PC-3 (cell line): ENCODE data around the gene NRG3. TPM values are rescaled to one million over a fixed set of nuclear protein-coding genes. Genes with fewer than 3 reads are reported as not detected.

Source experiments
- ATAC-seq: fragments of 200-7000 bp; cut with Tn5 transposase; 2 replicates; pipeline ENCODE4 v1.9.1; 2020; ENCODE audit warnings: mild to moderate bottlenecking, moderate library complexity
- BruUV-seq: library from RNA; stranded (reverse); fragments of 400-500 nt; replicated peaks from 2 replicates; lab custom pipeline; 2021; lab: Mats Ljungman, UMichigan
- CTCF ChIA-PET: fragments of 300-600 bp; sonication (Branson Sonifier 250); formaldehyde crosslinking; loops from one replicate; lab custom pipeline; 2022; ENCODE audit warnings: antibody characterized with exemption; lab: Charles Lee
- POLR2A ChIA-PET: fragments of 300-600 bp; sonication (Branson Sonifier 250); formaldehyde crosslinking; loops from one replicate; lab custom pipeline; 2022; ENCODE audit warnings: antibody characterized with exemption; ENCODE audit not compliant: unreplicated experiment; lab: Charles Lee
- DNase-seq: peaks from one replicate; pipeline ENCODE4 v3.0.0-alpha.2; 2015
- H2AFZ ChIP-seq: fragments of 300-600 bp; sonication (generic); 2 replicates; pipeline ENCODE4 v1.6.0; 2016; ENCODE audit warnings: antibody characterized with exemption, low read length
- H3F3A ChIP-seq: fragments of 300-600 bp; sonication (generic); one replicate; pipeline ENCODE4 v1.6.0; 2017; ENCODE audit warnings: antibody characterized with exemption, low read length, control low read depth, mild to moderate bottlenecking; ENCODE audit not compliant: unreplicated experiment
- H3K27ac ChIP-seq: fragments of 300-600 bp; sonication (generic); 2 replicates; pipeline ENCODE4 v1.5.1; 2016; ENCODE audit warnings: mild to moderate bottlenecking, low read length
- H3K27me3 ChIP-seq: fragments of 300-600 bp; sonication (generic); 2 replicates; pipeline ENCODE4 v1.6.1; 2016; ENCODE audit warnings: low read length, mixed read lengths
- H3K36me3 ChIP-seq: fragments of 300-600 bp; sonication (generic); 2 replicates; pipeline ENCODE4 v1.6.1; 2016; ENCODE audit warnings: low read depth, mixed run types, low read length, mixed read lengths
- H3K4me1 ChIP-seq: fragments of 300-600 bp; sonication (generic); 2 replicates; pipeline ENCODE4 v1.5.1; 2016; ENCODE audit warnings: low read length; ENCODE audit not compliant: insufficient read depth
- H3K4me2 ChIP-seq: fragments of 300-600 bp; sonication (generic); 2 replicates; pipeline ENCODE4 v1.6.0; 2016; ENCODE audit warnings: low read length
- H3K4me3 ChIP-seq: fragments of 300-600 bp; sonication (generic); 2 replicates; pipeline ENCODE4 v1.5.1; 2016; ENCODE audit warnings: mild to moderate bottlenecking, low read length, mixed read lengths
- H3K79me2 ChIP-seq: fragments of 300-600 bp; sonication (generic); 2 replicates; pipeline ENCODE4 v1.6.1; 2017; ENCODE audit warnings: low read length, mixed read lengths
- H3K9ac ChIP-seq: fragments of 300-600 bp; sonication (generic); 2 replicates; pipeline ENCODE4 v1.6.0; 2016; ENCODE audit warnings: mild to moderate bottlenecking, low read length
- H3K9me2 ChIP-seq: fragments of 300-600 bp; sonication (generic); replicated peaks from 2 replicates; pipeline ENCODE4 v1.6.1; 2016; ENCODE audit warnings: mixed run types, low read length, mixed read lengths
- H3K9me3 ChIP-seq: fragments of 300-600 bp; sonication (generic); 2 replicates; pipeline ENCODE4 v1.6.1; 2016; ENCODE audit warnings: low read length, mixed read lengths
- H4K20me1 ChIP-seq: fragments of 300-600 bp; sonication (generic); 2 replicates; pipeline ENCODE4 v1.6.1; 2016; ENCODE audit warnings: low read length, mixed read lengths
- CTCF ChIP-seq: fragments of 300-600 bp; sonication (generic); conservative IDR thresholded peaks from 2 replicates; pipeline ENCODE4 v1.5.1; 2017; ENCODE audit warnings: antibody characterized with exemption, low read depth, mild to moderate bottlenecking, low read length
- EZH2 ChIP-seq: fragments of 300-600 bp; sonication (generic); IDR thresholded peaks from one replicate; pipeline ENCODE4 v1.6.1; 2017; ENCODE audit warnings: antibody characterized with exemption, mild to moderate bottlenecking, low read length; ENCODE audit not compliant: unreplicated experiment
- EZH2phosphoT487 ChIP-seq: fragments of 300-600 bp; sonication (generic); IDR thresholded peaks from 2 replicates; pipeline ENCODE4 v1.6.1; 2018; ENCODE audit warnings: mild to moderate bottlenecking, antibody characterized with exemption, low read length, borderline replicate concordance
- intact Hi-C: fragments of 100-400 bp; cut with micrococcal nuclease; formaldehyde crosslinking; loops from 2 replicates; pipeline ENCODE4 v1.9.0; 2023
- total RNA-seq: library from RNA; depleted of rRNA; stranded (reverse); fragments of >200 nt; gene quantifications from 2 replicates; pipeline ENCODE4 v1.2.3, GENCODE V29; 2014

The NRG3 gene
- total RNA-seq, 1 experiment from 2014 or later, result not detected

GRCh38 chr10:81863771-81864170 is 11.2 kb upstream of the NRG3 start:
- intact Hi-C loops, result no loop called here
- Histone ChIP-seq H3K4me3 (no peak overlapping the region), H3K9me2 (no peaks in the 10 kb centered on the region), H3K27ac (no peak overlapping the region), H3K79me2 (no peaks in the 10 kb centered on the region), H3K27me3 (no peaks in the 10 kb centered on the region), H3K36me3 (no peaks in the 10 kb centered on the region), H3K9ac (no peak overlapping the region), H3F3A (no peaks in the 10 kb centered on the region), H3K4me1 (no peaks in the 10 kb centered on the region), H3K9me3 (no peaks in the 10 kb centered on the region), H3K4me2 (no peak overlapping the region), H4K20me1 (no peaks in the 10 kb centered on the region), H2AFZ (no peak overlapping the region)
- ATAC-seq (no peak), DNase-seq (no peak)
- no TSS peak for BruUV-seq
- CTCF ChIA-PET, result no interaction called here
- TF ChIP-seq CTCF, result no peak
- TF ChIP-seq EZH2phosphoT487, result no peak
- TF ChIP-seq EZH2, result no peak
- POLR2A ChIA-PET, result no interaction called here

- CTCF ChIA-PET, result no interaction called here
- TF ChIP-seq EZH2 (no peak), CTCF (no peak), EZH2phosphoT487 (no peak)
- no peak overlapping the region for H3K9ac ChIP-seq
Observed at GRCh38 chr10:81865581-81865980, 9.4 kb upstream of the NRG3 start.

GRCh38 chr10:81866753-81867152 is 8.2 kb upstream of the NRG3 start:
- BruUV-seq, result no TSS peak
- H4K20me1 ChIP-seq, result no peaks in the 10 kb centered on the region
- CTCF ChIA-PET, result no interaction called here
- intact Hi-C loops, result no loop called here
- DNase-seq (no peak), ATAC-seq (no peak)
- H3K9me3 ChIP-seq, result no peaks in the 10 kb centered on the region
- no peaks in the 10 kb centered on the region for H3K79me2 ChIP-seq
- H2AFZ ChIP-seq, result no peak overlapping the region
- no peaks in the 10 kb centered on the region for H3K9me2 ChIP-seq
- no peaks in the 10 kb centered on the region for H3K36me3 ChIP-seq
- TF ChIP-seq CTCF (no peak), EZH2phosphoT487 (no peak), EZH2 (no peak)
- H3K4me1 ChIP-seq, result no peaks in the 10 kb centered on the region
- no peak overlapping the region for H3K9ac ChIP-seq
- H3K4me3 ChIP-seq, result no peak overlapping the region
- no peak overlapping the region for H3K4me2 ChIP-seq
- H3K27ac ChIP-seq, result no peak overlapping the region
- H3F3A ChIP-seq, result no peaks in the 10 kb centered on the region
- H3K27me3 ChIP-seq, result no peaks in the 10 kb centered on the region
- POLR2A ChIA-PET, result no interaction called here

More at GRCh38 chr10:81865581-81865980, 9.4 kb upstream of the NRG3 start:
- H3F3A ChIP-seq, result no peaks in the 10 kb centered on the region
- no peaks in the 10 kb centered on the region for H3K9me2 ChIP-seq
- no peaks in the 10 kb centered on the region for H3K36me3 ChIP-seq
- no peak overlapping the region for H3K27ac ChIP-seq
- no peak for ATAC-seq
- no peaks in the 10 kb centered on the region for H3K4me1 ChIP-seq
- H2AFZ ChIP-seq, result no peak overlapping the region
- H3K79me2 ChIP-seq, result no peaks in the 10 kb centered on the region
- intact Hi-C loops, result no loop called here
- POLR2A ChIA-PET, result interaction anchor here (0.5 kb wide), 1 partner anchor 89 kb away, joined by 4 read pairs; no protein-coding TSS in a partner anchor
- no peaks in the 10 kb centered on the region for H3K9me3 ChIP-seq
- H3K4me2 ChIP-seq, result no peak overlapping the region
- H4K20me1 ChIP-seq, result no peaks in the 10 kb centered on the region
- no peak overlapping the region for H3K4me3 ChIP-seq
- H3K27me3 ChIP-seq, result no peaks in the 10 kb centered on the region
- no TSS peak for BruUV-seq
- no peak for DNase-seq
